ENCODE results near the gene LRG1.

The LRG1 gene

GRCh38 chr19:4493104-4493928, 46.5 kb downstream of the LRG1 start:
- no peak for TF ChIP-seq ZFX (IDR thresholded peaks at IDR 0.05; ENCODE audit: borderline replicate concordance)
- no peak overlapping the region for H3K27ac ChIP-seq

GRCh38 chr19:4492337-4493103, 47.3 kb downstream of the LRG1 start:
- no peak overlapping the region for H3K27ac ChIP-seq
- TF ChIP-seq CTCF (IDR thresholded peaks at IDR 0.05) (no peak), ZFX (IDR thresholded peaks at IDR 0.05; ENCODE audit: borderline replicate concordance) (no peak)

DNA sequence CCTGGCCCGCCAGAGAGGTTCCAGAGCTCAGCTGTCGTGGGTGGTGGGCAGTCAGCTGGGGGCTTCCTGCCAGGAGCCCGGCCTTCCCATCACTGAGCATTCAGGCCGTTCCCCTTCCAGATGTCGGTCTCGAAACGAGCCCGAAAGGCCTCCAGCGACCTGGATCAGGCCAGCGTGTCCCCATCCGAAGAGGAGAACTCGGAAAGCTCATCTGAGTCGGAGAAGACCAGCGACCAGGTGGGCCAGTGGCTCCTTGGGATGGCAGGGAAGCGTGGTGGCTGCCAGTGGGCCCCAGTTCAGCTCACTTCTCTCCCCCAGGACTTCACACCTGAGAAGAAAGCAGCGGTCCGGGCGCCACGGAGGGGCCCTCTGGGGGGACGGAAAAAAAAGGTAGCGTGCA, 48.4 kb downstream of the LRG1 start:
- TF ChIP-seq ZFX (IDR thresholded peaks at IDR 0.05; ENCODE audit: borderline replicate concordance) (no peak), CTCF (IDR thresholded peaks at IDR 0.05) (no peak)
- no peak overlapping the region for H3K27ac ChIP-seq

DNA sequence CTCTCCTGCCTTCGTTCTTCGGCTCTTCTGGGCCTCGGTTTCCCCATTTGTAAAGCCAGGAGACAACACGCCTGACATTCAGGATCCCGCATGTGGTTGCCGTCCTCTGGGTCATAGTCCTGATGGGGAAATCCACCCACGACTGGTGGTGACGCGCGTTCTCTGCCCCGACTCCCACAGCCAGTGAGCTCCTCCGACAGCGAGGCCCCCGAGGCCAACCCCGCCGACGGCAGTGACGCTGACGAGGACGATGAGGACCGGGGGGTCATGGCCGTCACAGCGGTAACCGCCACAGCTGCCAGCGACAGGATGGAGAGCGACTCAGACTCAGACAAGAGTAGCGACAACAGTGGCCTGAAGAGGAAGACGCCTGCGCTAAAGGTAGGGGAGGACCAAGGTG, 51.3 kb downstream of the LRG1 start:
- no peak for TF ChIP-seq CTCF (IDR thresholded peaks at IDR 0.05)
- TF ChIP-seq ZFX (IDR thresholded peaks at IDR 0.05; ENCODE audit: borderline replicate concordance), result no peak
- no peak overlapping the region for H3K27ac ChIP-seq

DNA sequence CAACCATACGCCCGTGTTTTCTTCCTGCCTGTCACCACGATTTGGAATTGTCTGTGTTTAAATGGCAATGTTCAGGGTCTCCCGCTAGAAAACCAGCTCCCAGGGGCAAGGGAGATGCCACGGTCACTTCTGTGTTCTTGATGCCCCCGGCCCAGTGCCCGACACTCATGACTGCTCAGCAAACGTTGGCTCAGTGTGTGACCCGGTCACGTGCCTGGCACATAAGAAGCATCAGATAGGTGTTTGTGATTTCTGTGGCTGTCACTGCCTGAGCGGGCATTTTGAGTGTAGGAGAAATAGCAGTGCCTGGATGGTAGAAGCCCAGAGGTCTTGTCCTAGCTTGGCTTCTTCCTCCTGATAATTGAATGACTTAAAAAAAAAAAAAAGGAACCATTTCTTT, 52.3 kb downstream of the LRG1 start:
- TF ChIP-seq ZFX (IDR thresholded peaks at IDR 0.05; ENCODE audit: borderline replicate concordance) (no peak), CTCF (IDR thresholded peaks at IDR 0.05) (no peak)
- no peak overlapping the region for H3K27ac ChIP-seq
